Epithelial cell of umbilical artery (primary cell): ENCODE measurements around the gene BCL2. TPM values are rescaled to one million over a fixed set of nuclear protein-coding genes. Genes with fewer than 3 reads are reported as not detected.

Experiments
- total RNA-seq: library from RNA; depleted of rRNA; stranded (reverse); fragments of >200 nt; gene quantifications from 2 replicates; pipeline ENCODE4 v1.2.3, GENCODE V29; 2014

BCL2 gene
- 1.6 and 2.0 TPM in 2 replicates for total RNA-seq

GRCh38 chr18:63319383-63320122 lies at the start of gene BCL2:
Gene BCL2, minus strand, starts transcription at chr18:63319769.

GRCh38 chr18:63367053-63367953 lies 47.7 kb upstream of the BCL2 start, which contains the start of gene KDSR:
Gene KDSR, minus strand, starts transcription at chr18:63367206. Its CDS starts 88 bp downstream, at chr18:63367118.

Other genes starting within 250 kb of the BCL2 start
- 18.8 and 22.3 TPM in 2 replicates for gene KDSR, start 47.4 kb upstream of the BCL2 start, total RNA-seq
- 42.2 and 61.7 TPM in 2 replicates for gene VPS4B, start 102.7 kb upstream of the BCL2 start, total RNA-seq
- gene SERPINB5, start 157.2 kb upstream of the BCL2 start, total RNA-seq = not detected in 2 replicates
- not detected in 2 replicates for gene SERPINB12, start 222.6 kb upstream of the BCL2 start, total RNA-seq